GM12801 (cell line): ENCODE results near the gene AKT3.

Experiments used
- CTCF ChIP-seq: IDR thresholded peaks from one replicate; pipeline ENCODE4 v1.5.1; 2011; ENCODE audit warnings: control low read depth; ENCODE audit not compliant: insufficient read length; ENCODE audit errors: extremely low read depth

Gene AKT3

GRCh38 chr1:243738020-243738419 lies 112.0 kb downstream of the AKT3 start:
- TF ChIP-seq CTCF, result no peak

- TF ChIP-seq CTCF, result no peak
Measured at GRCh38 chr1:243735457-243735856, 114.6 kb downstream of the AKT3 start.

- TF ChIP-seq CTCF, result no peak
Measured at GRCh38 chr1:243734308-243734695, 115.7 kb downstream of the AKT3 start.

GRCh38 chr1:243733670-243734307 lies 116.3 kb downstream of the AKT3 start:
- no peak for TF ChIP-seq CTCF

- no peak for TF ChIP-seq CTCF
Measured at GRCh38 chr1:243732637-243733036, 117.4 kb downstream of the AKT3 start.

- TF ChIP-seq CTCF, result no peak
Measured at GRCh38 chr1:243731974-243732625, 117.9 kb downstream of the AKT3 start.

- no peak for TF ChIP-seq CTCF
Measured at GRCh38 chr1:243731301-243731891, 118.6 kb downstream of the AKT3 start.
